ENCODE measurements around the gene ICA1. TPM values are rescaled to one million over a fixed set of nuclear protein-coding genes. Genes with fewer than 3 reads are reported as not detected.

ICA1 gene
- total and polyA plus RNA-seq, 2 of the 4 experiments (the other 2 are of a cell fraction): not detected

- Histone ChIP-seq H4K91ac (ENCODE audit: insufficient read depth, low read depth, low read length) (no peak overlapping the region), H3K4me2 (ENCODE audit: low read depth, low read length) (no peak overlapping the region), H2BK15ac (ENCODE audit: low read depth, low read length) (no peak overlapping the region), H4K20me1 (ENCODE audit: insufficient read depth, low read length) (no peaks in the 10 kb centered on the region), H2AK9ac (replicated peaks; ENCODE audit: low read depth, low read length, poor library complexity) (no peak overlapping the region), H3K9me3 (ENCODE audit: control insufficient read depth, insufficient read depth, low read length) (no peaks in the 10 kb centered on the region), H3K56ac (ENCODE audit: extremely low read depth, insufficient read depth, low read length) (no peak overlapping the region), H3K4me1 (ENCODE audit: control insufficient read depth, insufficient read depth, low read length) (no peaks in the 10 kb centered on the region), H2BK5ac (ENCODE audit: low read depth, low read length, poor library complexity, severe bottlenecking) (no peak overlapping the region), H3K27ac (ENCODE audit: insufficient read depth, low read length) (no peak overlapping the region), H3K4me3 (ENCODE audit: insufficient read depth, low read depth, low read length) (no peak overlapping the region), H2AK5ac (ENCODE audit: low read depth, low read length) (no peak overlapping the region), H3K18ac (ENCODE audit: low read depth, low read length) (no peak overlapping the region), H3K23ac (ENCODE audit: low read depth, low read length) (no peak overlapping the region), H3K9me1 (ENCODE audit: insufficient read depth, low read length) (no peaks in the 10 kb centered on the region), H3K79me1 (ENCODE audit: low read depth in 1 of 2, low read length in 2 of 2) (no peaks in the 10 kb centered on the region), H2BK120ac (ENCODE audit: low read depth, low read length) (no peak overlapping the region), H2AFZ (replicated peaks; ENCODE audit: low read length, poor library complexity) (no peak overlapping the region), H3K9ac (ENCODE audit: low read depth, low read length) (no peak overlapping the region), H3K36me3 (ENCODE audit: control insufficient read depth, insufficient read depth, low read length) (no peaks in the 10 kb centered on the region), H4K5ac (ENCODE audit: low read depth, low read length) (no peak overlapping the region), H3K4ac (ENCODE audit: low read depth, low read length) (no peak overlapping the region), H3K14ac (replicated peaks; ENCODE audit: low read depth, low read length) (no peak overlapping the region), H2BK20ac (ENCODE audit: low read depth, low read length) (no peak overlapping the region), H4K8ac (ENCODE audit: low read depth in 2 of 2, low read length in 2 of 2) (no peak overlapping the region), H3K27me3 (ENCODE audit: control insufficient read depth, insufficient read depth, low read length) (no peaks in the 10 kb centered on the region)
- dilution Hi-C loops (cut with HindIII; ENCODE audit: low sequenced_read_pairs, unreplicated experiment) (no loop called here), in situ Hi-C loops (cut with MboI; ENCODE audit: low sequenced_read_pairs) (no loop called here), intact Hi-C loops (cut with micrococcal nuclease) (no loop called here)
- no TSS peak for BruUV-seq (replicated peaks)
- WGBS, 2 experiments (ENCODE audit: extremely low coverage in 2 of 2, insufficient read length in 1 of 2): no CpG with 5 or more reads among the region's 2 CpGs
- TF ChIP-seq CTCF (conservative IDR thresholded peaks at IDR 0.05; ENCODE audit: low read depth, low read length) (no peak), MXI1 (IDR thresholded peaks at IDR 0.05; ENCODE audit: borderline replicate concordance, low read depth, low read length) (no peak), RAD21 (IDR thresholded peaks at IDR 0.05; ENCODE audit: low read length) (no peak), CHD1 (IDR thresholded peaks at IDR 0.05; ENCODE audit: low read depth, low read length) (no peak), RFX5 (IDR thresholded peaks at IDR 0.05; ENCODE audit: low read depth, low read length) (no peak), FOS (IDR thresholded peaks at IDR 0.05; ENCODE audit: low read depth, low read length) (no peak), MAFK (IDR thresholded peaks at IDR 0.05; ENCODE audit: low read depth, low read length) (no peak), MAZ (IDR thresholded peaks at IDR 0.05; ENCODE audit: borderline replicate concordance, low read depth, low read length) (no peak), USF2 (IDR thresholded peaks at IDR 0.05; ENCODE audit: low read depth, low read length) (no peak), NFE2L2 (IDR thresholded peaks at IDR 0.05; ENCODE audit: low read depth, low read length) (no peak), CEBPB (IDR thresholded peaks at IDR 0.05; ENCODE audit: low read depth, low read length) (no peak)
- ATAC-seq (ENCODE audit: low read depth) (no peak), DNase-seq (no peak)
- POLR2A ChIA-PET (ENCODE audit: unreplicated experiment): no interaction called here
- CTCF ChIA-PET: interaction anchor here (0.6 kb wide), 1 partner anchor 20 kb away, joined by 3 read pairs; no protein-coding TSS in a partner anchor
Observed at GRCh38 chr7:8184221-8184620, 77.7 kb downstream of the ICA1 start.

Data from IMR-90 (cell line).